Nephron progenitor cell (in vitro differentiated cells): ENCODE data around the gene ACOT9.
A peak's percentile ranks its signal among the peaks of the same experiment; 100 is the strongest.
"Not testable (repeated sequence)": the region's sequence is repeated elsewhere in the genome, so short reads cannot be mapped to it uniquely, and the experiment has no call there.

Source experiments
- DNase-seq: peaks from one replicate; pipeline ENCODE4 v3.0.0; 2021
- H3K27ac Mint-ChIP-seq: 2 replicates; pipeline ENCODE4 v1.8.0; 2021; ENCODE audit warnings: mild to moderate bottlenecking, moderate library complexity, mixed read lengths
- H3K27me3 Mint-ChIP-seq: 2 replicates; pipeline ENCODE4 v1.8.0; 2021; ENCODE audit warnings: mild to moderate bottlenecking, low read depth, mixed read lengths; ENCODE audit not compliant: poor library complexity
- H3K36me3 Mint-ChIP-seq: 2 replicates; pipeline ENCODE4 v1.8.0; 2021; ENCODE audit warnings: low read depth, mixed read lengths
- H3K4me1 Mint-ChIP-seq: 2 replicates; pipeline ENCODE4 v1.8.0; 2021; ENCODE audit warnings: mixed read lengths
- H3K4me3 Mint-ChIP-seq: 2 replicates; pipeline ENCODE4 v1.8.0; 2021; ENCODE audit warnings: mild to moderate bottlenecking, moderate library complexity, mixed read lengths
- H3K9me3 Mint-ChIP-seq: 2 replicates; pipeline ENCODE4 v1.8.0; 2021; ENCODE audit warnings: mild to moderate bottlenecking, moderate library complexity, mixed read lengths
- TF ChIP-seq, protein P1 (sequence below): fragments of 200-600 bp; sonication (generic); IDR thresholded peaks from 2 replicates; pipeline ENCODE4 v1.5.0; 2021; ENCODE audit warnings: antibody characterized with exemption

Gene ACOT9

DNA sequence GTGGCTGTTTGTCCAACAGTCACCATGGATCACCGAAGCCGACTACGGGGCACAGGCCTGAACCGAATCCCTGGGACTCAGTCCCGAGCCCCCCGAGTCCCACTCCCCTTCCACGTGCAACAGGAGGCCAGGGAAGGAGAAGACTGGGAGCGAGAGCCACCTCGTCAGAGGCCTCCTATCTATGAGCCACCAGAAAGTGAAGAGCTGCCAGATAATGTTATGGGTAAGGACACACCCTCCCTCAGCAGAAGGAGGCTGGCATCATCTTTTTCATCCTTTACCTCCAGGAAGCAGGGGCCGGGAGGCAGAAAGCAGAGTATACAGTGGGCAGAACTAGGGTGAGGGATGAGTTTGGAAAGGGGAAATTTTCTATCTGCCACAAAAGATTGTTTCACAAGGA, 78.6 kb downstream of the ACOT9 start:
- Mint-ChIP-seq H3K27me3 (peaks cover 3% of the 10 kb centered on the region), H3K4me1 (peaks cover 46% of the 10 kb centered on the region), H3K27ac (peak overlapping the region; percentile 70), H3K36me3 (no peaks in the 10 kb centered on the region), H3K9me3 (no peaks in the 10 kb centered on the region), H3K4me3 (no peak overlapping the region)
- DNase-seq, result no peak
- TF ChIP-seq, protein P1, sequence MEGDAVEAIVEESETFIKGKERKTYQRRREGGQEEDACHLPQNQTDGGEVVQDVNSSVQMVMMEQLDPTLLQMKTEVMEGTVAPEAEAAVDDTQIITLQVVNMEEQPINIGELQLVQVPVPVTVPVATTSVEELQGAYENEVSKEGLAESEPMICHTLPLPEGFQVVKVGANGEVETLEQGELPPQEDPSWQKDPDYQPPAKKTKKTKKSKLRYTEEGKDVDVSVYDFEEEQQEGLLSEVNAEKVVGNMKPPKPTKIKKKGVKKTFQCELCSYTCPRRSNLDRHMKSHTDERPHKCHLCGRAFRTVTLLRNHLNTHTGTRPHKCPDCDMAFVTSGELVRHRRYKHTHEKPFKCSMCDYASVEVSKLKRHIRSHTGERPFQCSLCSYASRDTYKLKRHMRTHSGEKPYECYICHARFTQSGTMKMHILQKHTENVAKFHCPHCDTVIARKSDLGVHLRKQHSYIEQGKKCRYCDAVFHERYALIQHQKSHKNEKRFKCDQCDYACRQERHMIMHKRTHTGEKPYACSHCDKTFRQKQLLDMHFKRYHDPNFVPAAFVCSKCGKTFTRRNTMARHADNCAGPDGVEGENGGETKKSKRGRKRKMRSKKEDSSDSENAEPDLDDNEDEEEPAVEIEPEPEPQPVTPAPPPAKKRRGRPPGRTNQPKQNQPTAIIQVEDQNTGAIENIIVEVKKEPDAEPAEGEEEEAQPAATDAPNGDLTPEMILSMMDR, result no peak

DNA sequence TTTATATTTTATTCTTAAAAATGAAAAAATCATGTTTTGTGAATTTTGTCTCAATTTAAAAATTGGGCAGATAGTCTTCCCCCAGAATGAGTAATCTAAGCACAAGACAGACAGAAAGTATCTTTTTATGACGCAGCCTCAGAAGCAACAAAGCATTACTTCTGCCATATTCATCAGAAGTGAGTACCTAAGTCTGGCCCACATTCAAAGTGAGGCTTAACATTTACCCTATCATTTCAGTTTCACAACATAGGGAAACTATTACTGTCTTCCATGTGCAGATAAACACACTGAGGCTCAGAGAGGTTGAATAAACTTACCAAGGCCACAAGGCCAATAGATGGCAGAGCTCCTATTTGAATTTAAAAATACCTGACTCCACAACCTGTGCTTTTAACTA, 80.2 kb downstream of the ACOT9 start:
- Mint-ChIP-seq H3K27me3 (peaks cover 3% of the 10 kb centered on the region), H3K4me1 (peaks cover 45% of the 10 kb centered on the region), H3K27ac (no peak overlapping the region), H3K4me3 (no peak overlapping the region), H3K9me3 (no peaks in the 10 kb centered on the region), H3K36me3 (no peaks in the 10 kb centered on the region)
- TF ChIP-seq, protein P1, result no peak
- DNase-seq, result no peak

DNA sequence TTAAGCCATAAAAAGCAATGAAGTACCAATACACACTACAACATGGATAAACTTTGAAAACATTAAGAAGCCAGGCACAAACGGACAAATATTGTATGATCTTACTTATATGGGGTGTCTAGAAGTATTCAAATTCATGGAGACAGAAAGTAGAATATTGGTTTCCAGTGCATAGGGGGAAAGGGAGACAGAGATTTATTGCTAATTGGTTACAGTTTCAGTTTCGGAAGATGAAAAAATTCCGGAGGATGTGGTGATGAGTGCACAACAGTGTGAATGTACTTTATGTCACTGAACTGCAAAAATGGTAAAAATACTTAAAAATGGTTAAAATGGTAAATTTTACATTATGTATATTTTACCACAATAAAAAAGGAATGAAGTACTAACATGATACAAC, 80.9 kb downstream of the ACOT9 start:
- Mint-ChIP-seq H3K27ac (no peak overlapping the region), H3K4me1 (peaks cover 40% of the 10 kb centered on the region), H3K36me3 (no peaks in the 10 kb centered on the region), H3K9me3 (no peaks in the 10 kb centered on the region), H3K4me3 (no peak overlapping the region), H3K27me3 (peaks cover 3% of the 10 kb centered on the region)
- TF ChIP-seq, protein P1, result no peak
- DNase-seq, result no peak

DNA sequence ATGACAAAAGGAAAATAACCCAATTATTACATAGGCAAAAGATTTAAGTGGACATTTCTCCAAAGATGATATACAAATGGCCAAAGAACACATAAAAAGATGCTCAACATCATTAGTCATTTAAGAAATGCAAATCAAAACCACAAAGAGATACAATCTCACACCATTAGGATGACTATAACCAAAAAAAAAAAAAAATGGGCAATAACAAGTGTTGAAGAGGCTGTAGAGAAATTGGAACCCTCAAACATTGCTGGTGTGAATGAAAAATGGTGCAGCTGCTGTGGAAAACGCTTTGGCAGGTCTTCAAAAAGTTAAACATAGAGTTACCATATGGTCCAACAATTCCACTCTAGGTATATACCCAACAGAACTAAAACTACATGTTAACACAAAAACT, 81.4 kb downstream of the ACOT9 start:
- H3K9me3 Mint-ChIP-seq, result no peaks in the 10 kb centered on the region
- TF ChIP-seq, protein P1, result no peak
- no peak overlapping the region for H3K4me3 Mint-ChIP-seq
- peaks cover 6% of the 10 kb centered on the region for H3K27me3 Mint-ChIP-seq
- H3K36me3 Mint-ChIP-seq, result no peaks in the 10 kb centered on the region
- peaks cover 36% of the 10 kb centered on the region for H3K4me1 Mint-ChIP-seq
- DNase-seq, result no peak
- H3K27ac Mint-ChIP-seq, result no peak overlapping the region

DNA sequence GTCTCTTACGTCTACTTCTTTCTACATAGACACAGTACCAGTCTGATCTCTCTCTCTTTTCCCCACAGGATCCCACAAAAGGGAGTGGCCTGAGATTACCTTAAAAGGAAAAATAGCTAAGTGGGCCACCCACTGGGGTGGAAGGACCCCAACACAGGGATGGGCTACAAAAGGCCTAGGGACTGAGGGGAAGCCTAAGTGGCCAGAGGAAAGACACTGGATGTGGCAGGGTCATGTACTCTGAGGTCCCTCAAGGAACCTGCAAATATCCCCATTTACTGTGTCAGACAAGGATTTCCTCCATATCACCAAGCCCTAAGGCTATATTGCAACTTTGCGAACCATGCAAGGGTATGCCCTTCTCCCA, 82.3 kb downstream of the ACOT9 start:
- H3K4me3 Mint-ChIP-seq, result no peak overlapping the region
- DNase-seq, result no peak

DNA sequence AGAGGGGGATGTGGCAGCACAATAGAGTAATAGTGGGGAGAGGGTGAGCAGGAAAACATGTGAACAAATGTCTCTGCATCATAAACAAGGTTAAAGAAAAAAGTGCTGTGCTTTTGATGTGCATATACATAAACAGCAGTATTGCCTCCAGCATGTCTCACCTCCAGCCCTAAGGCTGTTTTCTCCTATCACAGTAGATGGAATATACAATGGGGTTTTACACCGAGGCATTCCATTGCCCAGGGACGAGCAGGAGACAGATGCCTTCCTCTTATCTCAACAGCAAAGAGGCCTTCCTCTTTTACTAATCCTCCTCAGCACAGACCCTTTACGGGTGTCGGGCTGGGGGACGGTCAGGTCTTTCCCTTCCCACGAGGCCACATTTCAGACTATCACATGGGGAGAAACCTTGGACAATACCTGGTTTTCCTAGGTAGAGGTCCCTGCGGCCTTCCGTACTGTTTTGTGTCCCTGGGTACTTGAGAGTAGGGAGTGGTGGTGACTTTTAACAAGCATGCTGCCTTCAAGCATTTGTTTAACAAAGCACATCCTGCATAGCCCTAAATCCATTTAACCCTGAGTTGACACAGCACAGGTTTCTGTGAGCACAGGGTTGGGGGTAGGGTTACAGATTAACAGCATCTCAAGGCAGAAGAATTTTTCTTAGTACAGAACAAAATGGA, 82.9 kb downstream of the ACOT9 start:
- H3K36me3 Mint-ChIP-seq, DNase-seq, H3K4me3 Mint-ChIP-seq, H3K9me3 Mint-ChIP-seq, H3K27me3 Mint-ChIP-seq: not testable (repeated sequence)
- Mint-ChIP-seq H3K4me1 (peaks cover 26% of the 10 kb centered on the region), H3K27ac (peak overlapping the region; percentile 64)

More for the DNA sequence above, 82.3 kb downstream of the ACOT9 start:
- H3K36me3 Mint-ChIP-seq, result no peaks in the 10 kb centered on the region
- H3K27ac Mint-ChIP-seq, result no peak overlapping the region
- no peaks in the 10 kb centered on the region for H3K9me3 Mint-ChIP-seq
- H3K4me1 Mint-ChIP-seq, result peaks cover 27% of the 10 kb centered on the region
- TF ChIP-seq, protein P1, result no peak
- H3K27me3 Mint-ChIP-seq, result peaks cover 6% of the 10 kb centered on the region
